Stimulated activated CD8-positive, alpha-beta memory T cell treated with anti-CD3 and anti-CD28 coated beads, Interleukin-12 subunit alpha, Interleukin-12 subunit beta, amount 100 ng/mL, for 4 hours (primary cell): ENCODE measurements around the gene ASGR2.
"Not testable (repeated sequence)": the region's sequence is repeated elsewhere in the genome, so short reads cannot be mapped to it uniquely, and the experiment has no call there.

Source experiments
- DNase-seq: peaks from one replicate; pipeline ENCODE4 v3.0.0-alpha.2; 2020; ENCODE audit warnings: low read depth

ASGR2 gene

GRCh38 chr17:7124923-7125322 is 10.3 kb upstream of the ASGR2 start:
- DNase-seq = no peak

- no peak for DNase-seq
These were observed 9.2 kb upstream of the ASGR2 start for GRCh38 chr17:7123844-7124243.

- DNase-seq = no peak
These were observed 7.8 kb upstream of the ASGR2 start for GRCh38 chr17:7122381-7122780.

- not testable (repeated sequence) for DNase-seq
These were observed 6.0 kb upstream of the ASGR2 start for GRCh38 chr17:7120635-7121034.

- DNase-seq = no peak
These were observed 5.5 kb upstream of the ASGR2 start for GRCh38 chr17:7120123-7120522.

- DNase-seq = no peak
These were observed 4.7 kb upstream of the ASGR2 start for GRCh38 chr17:7119314-7119713.

GRCh38 chr17:7114875-7115614 is 423 bp upstream of the ASGR2 start:
- DNase-seq = no peak

GRCh38 chr17:7113273-7114071 is 1.1 kb downstream of the ASGR2 start:
- no peak for DNase-seq

GRCh38 chr17:7112510-7113108 is 2.0 kb downstream of the ASGR2 start:
- DNase-seq = no peak

GRCh38 chr17:7111784-7112509 is 2.7 kb downstream of the ASGR2 start:
- no peak for DNase-seq

- DNase-seq = no peak
These were observed 3.9 kb downstream of the ASGR2 start for GRCh38 chr17:7110617-7111306.

GRCh38 chr17:7109461-7110322 is 4.9 kb downstream of the ASGR2 start:
- no peak for DNase-seq

GRCh38 chr17:7108981-7109380 is 5.6 kb downstream of the ASGR2 start:
- DNase-seq = no peak

- no peak for DNase-seq
These were observed 6.1 kb downstream of the ASGR2 start for GRCh38 chr17:7108560-7108925.

GRCh38 chr17:7107795-7108559 is 6.6 kb downstream of the ASGR2 start:
- DNase-seq = no peak

- no peak for DNase-seq
These were observed 7.4 kb downstream of the ASGR2 start for GRCh38 chr17:7107012-7107754.

- DNase-seq = no peak
These were observed 12.2 kb downstream of the ASGR2 start for GRCh38 chr17:7102421-7102820.

- DNase-seq = no peak
These were observed 13.1 kb downstream of the ASGR2 start for GRCh38 chr17:7101531-7101930.

GRCh38 chr17:7100641-7101379 is 13.8 kb downstream of the ASGR2 start:
- DNase-seq = not testable (repeated sequence)
